GM12801 (cell line): ENCODE measurements around the gene ALKBH4.

Experiments
- CTCF ChIP-seq: IDR thresholded peaks from one replicate; pipeline ENCODE4 v1.5.1; 2011; ENCODE audit warnings: control low read depth; ENCODE audit not compliant: insufficient read length; ENCODE audit errors: extremely low read depth

Gene ALKBH4

GRCh38 chr7:102429141-102429899 lies 35.3 kb downstream of the ALKBH4 start:
- no peak for TF ChIP-seq CTCF

GRCh38 chr7:102427019-102427405 lies 37.7 kb downstream of the ALKBH4 start:
- TF ChIP-seq CTCF: no peak

- no peak for TF ChIP-seq CTCF
Observed at GRCh38 chr7:102426268-102427018, 38.2 kb downstream of the ALKBH4 start.

- TF ChIP-seq CTCF: no peak
Observed at GRCh38 chr7:102425639-102426267, 38.9 kb downstream of the ALKBH4 start.

- TF ChIP-seq CTCF: no peak
Observed at GRCh38 chr7:102424787-102425218, 39.9 kb downstream of the ALKBH4 start.

- no peak for TF ChIP-seq CTCF
Observed at GRCh38 chr7:102424129-102424551, 40.5 kb downstream of the ALKBH4 start.

- TF ChIP-seq CTCF: no peak
Observed at GRCh38 chr7:102421706-102422240, 42.9 kb downstream of the ALKBH4 start.
